Measurements from ENCODE around the gene POLA1. TPM values are rescaled to one million over a fixed set of nuclear protein-coding genes. Genes with fewer than 3 reads are reported as not detected.

POLA1 gene
- total RNA-seq, 1 donor from 2014 or later: 18.7 TPM

DNA sequence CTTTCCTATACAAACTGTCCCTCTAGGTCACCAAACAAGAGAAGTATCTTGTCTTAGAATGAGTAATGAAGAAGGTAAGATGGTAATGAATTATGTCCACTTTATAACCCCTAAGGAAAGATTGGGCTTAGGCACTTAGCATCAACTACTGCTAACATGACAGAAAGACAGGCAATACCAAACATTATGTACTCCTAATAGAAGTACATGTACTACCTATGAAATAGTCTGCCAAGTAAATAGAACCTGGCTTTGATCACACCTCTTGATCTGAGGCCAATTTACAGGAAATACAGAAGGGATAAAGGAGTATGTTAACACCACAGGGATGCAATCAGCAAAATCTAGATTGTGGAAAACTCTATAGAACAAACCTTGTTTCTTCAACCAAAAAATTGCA is 32.4 kb upstream of the POLA1 start:
- DNase-seq: no peak
- no peaks in the 10 kb centered on the region for H3K9me3 Mint-ChIP-seq
- no peak overlapping the region for H3K4me3 Mint-ChIP-seq
- CTCF ChIA-PET: no interaction called here
- TF ChIP-seq, protein P1, sequence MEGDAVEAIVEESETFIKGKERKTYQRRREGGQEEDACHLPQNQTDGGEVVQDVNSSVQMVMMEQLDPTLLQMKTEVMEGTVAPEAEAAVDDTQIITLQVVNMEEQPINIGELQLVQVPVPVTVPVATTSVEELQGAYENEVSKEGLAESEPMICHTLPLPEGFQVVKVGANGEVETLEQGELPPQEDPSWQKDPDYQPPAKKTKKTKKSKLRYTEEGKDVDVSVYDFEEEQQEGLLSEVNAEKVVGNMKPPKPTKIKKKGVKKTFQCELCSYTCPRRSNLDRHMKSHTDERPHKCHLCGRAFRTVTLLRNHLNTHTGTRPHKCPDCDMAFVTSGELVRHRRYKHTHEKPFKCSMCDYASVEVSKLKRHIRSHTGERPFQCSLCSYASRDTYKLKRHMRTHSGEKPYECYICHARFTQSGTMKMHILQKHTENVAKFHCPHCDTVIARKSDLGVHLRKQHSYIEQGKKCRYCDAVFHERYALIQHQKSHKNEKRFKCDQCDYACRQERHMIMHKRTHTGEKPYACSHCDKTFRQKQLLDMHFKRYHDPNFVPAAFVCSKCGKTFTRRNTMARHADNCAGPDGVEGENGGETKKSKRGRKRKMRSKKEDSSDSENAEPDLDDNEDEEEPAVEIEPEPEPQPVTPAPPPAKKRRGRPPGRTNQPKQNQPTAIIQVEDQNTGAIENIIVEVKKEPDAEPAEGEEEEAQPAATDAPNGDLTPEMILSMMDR (IDR thresholded peaks at IDR 0.05): no peak
- POLR2A ChIA-PET: no interaction called here
- no peaks in the 10 kb centered on the region for H3K27me3 Mint-ChIP-seq
- no peaks in the 10 kb centered on the region for H3K36me3 Mint-ChIP-seq (ENCODE audit: low read depth)
- no peak for ATAC-seq (ENCODE audit: low read depth)
- intact Hi-C loops (cut with micrococcal nuclease): no loop called here
- H3K4me1 Mint-ChIP-seq: no peaks in the 10 kb centered on the region
- H3K27ac Mint-ChIP-seq: no peak overlapping the region

DNA sequence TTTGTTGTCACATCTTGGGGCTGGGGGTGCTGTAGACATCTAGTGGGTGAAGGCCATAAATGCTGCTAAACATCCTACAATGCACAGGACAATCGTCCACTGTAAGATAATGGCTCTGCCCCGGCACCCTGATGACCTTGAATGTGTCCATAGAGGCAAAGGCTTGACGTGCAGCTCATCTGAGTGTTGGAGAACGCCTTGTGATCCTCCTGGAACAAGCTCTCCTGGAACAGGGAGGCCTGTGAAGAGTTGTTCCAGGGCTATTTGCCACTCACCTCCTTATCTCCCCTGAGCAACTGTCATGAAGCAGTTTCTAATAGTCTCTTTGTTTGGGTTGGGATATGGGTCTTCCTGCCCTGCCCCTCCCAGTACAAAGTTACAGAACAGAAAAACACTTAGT is 31.4 kb upstream of the POLA1 start:
- Mint-ChIP-seq H3K4me3 (no peak overlapping the region), H3K9me3 (no peaks in the 10 kb centered on the region), H3K4me1 (no peaks in the 10 kb centered on the region), H3K27me3 (peaks cover 4% of the 10 kb centered on the region), H3K27ac (no peak overlapping the region), H3K36me3 (ENCODE audit: low read depth) (no peaks in the 10 kb centered on the region)
- no peak for ATAC-seq (ENCODE audit: low read depth)
- TF ChIP-seq, protein P1 (IDR thresholded peaks at IDR 0.05): no peak
- no peak for DNase-seq
- ChIA-PET CTCF (no interaction called here), POLR2A (no interaction called here)
- intact Hi-C loops (cut with micrococcal nuclease): no loop called here

DNA sequence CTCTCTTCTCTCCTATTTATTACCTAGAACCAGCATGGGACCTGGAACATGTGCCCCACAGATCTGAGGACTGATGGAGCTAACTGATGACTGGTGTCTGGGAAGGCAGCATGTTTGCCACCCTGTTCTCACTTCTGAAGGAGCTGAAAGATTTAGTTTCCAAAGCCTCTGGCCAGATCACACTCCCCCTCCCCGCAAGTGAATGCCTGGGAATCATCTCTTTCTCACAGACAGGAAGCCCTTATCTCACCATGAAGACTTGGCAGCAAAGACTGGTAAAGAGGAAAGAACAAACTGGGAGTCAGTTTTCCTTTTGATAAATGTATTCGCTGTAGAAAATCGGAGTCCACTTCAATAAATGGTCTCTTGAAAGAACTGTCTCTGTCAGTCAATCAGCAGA is 25.6 kb upstream of the POLA1 start:
- H3K9me3 Mint-ChIP-seq: no peaks in the 10 kb centered on the region
- CTCF ChIA-PET: no interaction called here

DNA sequence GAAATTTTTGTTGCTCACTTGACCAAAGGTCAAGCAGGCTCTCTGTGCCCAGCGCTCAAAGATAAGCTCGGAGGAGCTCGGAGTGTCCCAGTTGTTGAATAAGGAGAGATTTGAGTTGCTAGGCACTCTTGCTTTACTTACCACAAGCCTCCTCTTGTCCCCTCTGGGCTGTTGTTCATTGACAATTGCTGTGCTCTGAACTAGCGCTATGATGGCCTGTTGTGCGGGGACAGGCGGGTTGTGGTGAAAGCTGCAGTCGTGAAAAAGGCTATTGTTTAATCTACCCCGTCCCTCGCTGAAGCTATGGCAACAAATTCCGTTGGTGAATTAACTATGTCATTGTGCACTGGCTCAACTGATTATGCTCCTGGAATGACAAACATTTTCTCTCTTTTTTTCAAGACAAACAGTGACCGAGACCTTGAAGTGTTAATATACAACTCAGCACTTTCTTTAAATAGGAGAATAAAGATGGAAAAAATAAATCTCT is 21.0 kb upstream of the POLA1 start:
- ChIA-PET POLR2A (no interaction called here), CTCF (no interaction called here)
- H3K4me1 Mint-ChIP-seq: no peaks in the 10 kb centered on the region
- H3K4me3 Mint-ChIP-seq: no peak overlapping the region
- no peak for ATAC-seq (ENCODE audit: low read depth)
- intact Hi-C loops (cut with micrococcal nuclease): no loop called here
- no peak for DNase-seq
- TF ChIP-seq, protein P1 (IDR thresholded peaks at IDR 0.05): no peak
- no peaks in the 10 kb centered on the region for H3K27me3 Mint-ChIP-seq
- H3K27ac Mint-ChIP-seq: no peak overlapping the region
- no peaks in the 10 kb centered on the region for H3K36me3 Mint-ChIP-seq (ENCODE audit: low read depth)
- H3K9me3 Mint-ChIP-seq: no peaks in the 10 kb centered on the region

More for the DNA sequence above, 25.6 kb upstream of the POLA1 start:
- TF ChIP-seq, protein P1 (IDR thresholded peaks at IDR 0.05): no peak
- POLR2A ChIA-PET: no interaction called here
- Mint-ChIP-seq H3K27me3 (peaks cover 4% of the 10 kb centered on the region), H3K27ac (no peak overlapping the region), H3K36me3 (ENCODE audit: low read depth) (no peaks in the 10 kb centered on the region), H3K4me1 (no peaks in the 10 kb centered on the region), H3K4me3 (no peak overlapping the region)
- no peak for ATAC-seq (ENCODE audit: low read depth)
- DNase-seq: no peak
- intact Hi-C loops (cut with micrococcal nuclease): no loop called here

DNA sequence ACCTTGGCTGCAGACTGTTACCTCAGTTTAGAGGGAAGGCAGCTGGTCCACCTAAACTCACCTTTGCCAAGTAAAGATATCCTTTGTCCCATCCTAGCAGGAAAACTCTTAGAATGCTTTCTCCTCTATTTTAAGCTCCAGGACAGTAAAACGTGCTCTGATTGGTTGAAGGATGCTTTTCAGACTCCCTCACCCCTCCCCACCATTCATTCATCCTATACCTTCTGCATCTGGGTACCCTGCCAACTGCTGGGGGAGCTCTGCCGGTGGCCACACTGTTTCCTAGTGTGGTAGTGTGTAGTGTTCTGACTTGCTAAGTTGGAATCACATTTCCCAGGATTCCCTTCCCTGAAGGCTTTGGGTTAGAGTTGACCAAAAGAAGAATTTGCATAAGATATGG is 20.3 kb upstream of the POLA1 start:
- H3K27ac Mint-ChIP-seq: no peak overlapping the region
- H3K9me3 Mint-ChIP-seq: no peaks in the 10 kb centered on the region
- ATAC-seq (ENCODE audit: low read depth) (no peak), DNase-seq (no peak)
- intact Hi-C loops (cut with micrococcal nuclease): no loop called here
- H3K36me3 Mint-ChIP-seq (ENCODE audit: low read depth): no peaks in the 10 kb centered on the region
- H3K4me1 Mint-ChIP-seq: no peaks in the 10 kb centered on the region
- TF ChIP-seq, protein P1 (IDR thresholded peaks at IDR 0.05): no peak
- peaks cover under 1% of the 10 kb centered on the region for H3K27me3 Mint-ChIP-seq
- POLR2A ChIA-PET: no interaction called here
- CTCF ChIA-PET: no interaction called here
- H3K4me3 Mint-ChIP-seq: no peak overlapping the region
